SKM-1 treated with dmso at 0.1 percent for 144 hours (cell line): Measurements from ENCODE around the gene SEM1.
"Not testable (repeated sequence)": the region's sequence is repeated elsewhere in the genome, so short reads cannot be mapped to it uniquely, and the experiment has no call there.

Experiments used
- DNase-seq: peaks from one replicate; lab custom pipeline; 2025; ENCODE audit not compliant: unreplicated experiment; lab: John Stamatoyannopoulos, UW

Gene SEM1

DNA sequence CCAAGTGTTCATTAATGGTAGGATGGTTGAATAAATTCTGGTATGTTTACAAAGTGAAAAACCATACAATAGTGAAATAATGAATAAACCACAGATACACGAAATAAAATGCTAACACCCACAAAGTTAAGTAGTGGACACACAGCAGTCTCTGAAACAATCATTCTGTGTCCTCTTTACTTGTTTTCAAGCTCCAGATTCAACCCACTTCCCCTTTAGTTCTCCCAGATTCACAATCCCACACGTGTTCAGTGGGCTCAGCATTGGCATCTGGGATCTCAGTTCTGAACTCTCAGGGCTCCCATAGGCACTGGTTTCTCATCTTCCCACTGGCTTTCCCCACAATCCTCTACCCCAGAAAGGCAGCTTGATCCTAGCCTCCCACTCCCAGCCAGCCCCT is 44.9 kb downstream of the SEM1 start:
- DNase-seq = no peak

GRCh38 chr7:96663871-96664445 is 45.7 kb downstream of the SEM1 start:
- DNase-seq = no peak

DNA sequence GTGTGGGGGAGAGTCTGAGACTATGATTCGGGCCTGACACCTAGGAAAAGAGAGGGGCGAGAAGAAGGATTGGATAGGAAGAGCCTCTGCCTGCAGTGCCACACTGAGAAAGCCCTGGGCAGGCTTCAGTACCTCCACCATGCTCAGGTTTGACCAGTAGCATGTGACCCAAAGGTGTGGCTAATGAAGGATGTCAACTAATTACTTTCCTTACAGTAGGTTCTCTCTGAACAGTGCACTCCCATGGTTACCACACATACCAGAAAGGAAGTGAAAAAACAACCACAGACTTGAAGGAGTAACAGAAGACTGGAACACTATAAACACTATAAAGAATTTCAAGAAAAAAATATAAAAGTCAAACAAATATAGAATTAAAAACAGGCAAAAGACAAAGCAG is 46.2 kb downstream of the SEM1 start:
- peak; percentile 9 for DNase-seq

- DNase-seq = not testable (repeated sequence)
These were observed 47.5 kb downstream of the SEM1 start for GRCh38 chr7:96662151-96662550.

DNA sequence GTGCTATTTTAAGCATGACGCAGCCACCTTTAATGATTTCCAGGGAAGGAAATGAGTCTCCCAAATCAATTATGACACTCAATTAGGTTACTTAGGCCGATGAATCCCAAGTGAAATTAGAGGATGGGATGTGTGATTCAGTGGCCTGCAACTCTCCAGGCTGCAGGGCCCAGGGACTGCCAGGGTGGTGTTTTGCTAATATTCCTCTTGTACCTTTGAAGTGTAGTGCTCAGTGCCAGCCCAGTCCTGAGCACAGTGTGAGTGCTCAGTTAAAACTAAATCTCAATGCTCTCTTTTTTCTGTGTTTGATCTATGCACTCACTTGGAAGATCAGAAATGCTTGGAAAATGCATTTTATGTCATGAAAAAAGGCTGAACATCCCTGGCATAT is 51.6 kb downstream of the SEM1 start:
- no peak for DNase-seq

GRCh38 chr7:96657347-96658021 is 52.2 kb downstream of the SEM1 start:
- no peak for DNase-seq

GRCh38 chr7:96655956-96656355 is 53.7 kb downstream of the SEM1 start:
- DNase-seq = no peak

GRCh38 chr7:96654630-96655188 is 54.9 kb downstream of the SEM1 start:
- DNase-seq = no peak

DNA sequence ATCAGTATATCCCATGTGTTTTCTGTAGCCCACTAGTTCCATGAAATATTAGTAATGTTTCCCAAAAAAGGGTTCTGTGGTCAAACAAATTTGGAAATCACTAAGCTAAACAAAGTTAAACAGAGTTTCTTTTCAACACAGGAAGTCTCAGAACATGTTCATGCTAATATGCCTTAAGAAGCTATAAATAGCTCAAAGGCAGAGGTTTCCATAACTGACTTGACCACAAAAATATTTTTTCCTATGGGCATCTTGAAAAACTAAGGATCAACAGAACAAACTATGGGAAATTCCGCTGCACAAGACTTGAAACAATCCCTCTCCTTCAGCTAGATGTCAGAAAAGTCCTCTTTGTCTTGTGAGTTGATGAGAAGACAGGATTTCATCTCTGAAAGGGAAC is 59.7 kb downstream of the SEM1 start:
- DNase-seq = no peak

- no peak for DNase-seq
These were observed 60.9 kb downstream of the SEM1 start for GRCh38 chr7:96648784-96649183.

- DNase-seq = no peak
These were observed 61.9 kb downstream of the SEM1 start for GRCh38 chr7:96647733-96648132.

- no peak for DNase-seq
These were observed 64.6 kb downstream of the SEM1 start for GRCh38 chr7:96645084-96645483.

GRCh38 chr7:96643436-96643835 is 66.2 kb downstream of the SEM1 start:
- DNase-seq = not testable (repeated sequence)

- no peak for DNase-seq
These were observed 69.6 kb downstream of the SEM1 start for GRCh38 chr7:96640054-96640453.
